A549 (cell line): ENCODE data around the gene ZNRF3. TPM values are rescaled to one million over a fixed set of nuclear protein-coding genes. Genes with fewer than 3 reads are reported as not detected.
"Not testable (repeated sequence)": the region's sequence is repeated elsewhere in the genome, so short reads cannot be mapped to it uniquely, and the experiment has no call there.

Experiments
- ATAC-seq, 2 experiments: fragments of 200-7000 bp in 1 of 2; fragments of >200 bp in 1 of 2; cut with Nextera tagmentation in 1 of 2; cut with Tn5 transposase in 1 of 2; 3 replicates each; pipeline versions ENCODE4 v1.8.0 to v1.9.1; 2018 to 2020; ENCODE audit warnings: mild to moderate bottlenecking in 1 of 2, moderate library complexity in 1 of 2
- CTCF ChIA-PET: fragments of 300-600 bp; sonication (Branson Sonifier 250); formaldehyde crosslinking; extraction: SDS; loops from one replicate; lab custom pipeline; 2021; ENCODE audit warnings: antibody characterized with exemption, inconsistent platforms; lab: Yijun Ruan, JAX
- POLR2A ChIA-PET: fragments of 350-600 bp; formaldehyde crosslinking; extraction: SDS; loops from one replicate; lab custom pipeline; 2021; ENCODE audit warnings: antibody characterized with exemption, inconsistent platforms; lab: Yijun Ruan, JAX
- DNase-seq, 2 experiments: peaks; one replicate each; pipeline versions ENCODE4 v3.0.0 to v3.0.0-alpha.2; 2011 to 2016; ENCODE audit warnings: low read depth in 1 of 2, low spot score in 1 of 2
- FAIRE-seq: peaks from 2 replicates; lab custom pipeline; 2011; peaks lifted over from hg19 to GRCh38; lab: Jason Lieb, UNC
- H3K27ac ChIP-seq, 2 experiments: fragments of >200 bp; sonication (Bioruptor Twin); formaldehyde crosslinking; 3 replicates each; pipeline ENCODE4 v1.5.1; 2016 to 2017
- H3K4me1 ChIP-seq: fragments of >200 bp; sonication (Bioruptor Twin); formaldehyde crosslinking; 3 replicates; pipeline ENCODE4 v1.6.1; 2016
- H3K4me2 ChIP-seq: fragments of >200 bp; sonication (Bioruptor Twin); formaldehyde crosslinking; 3 replicates; pipeline ENCODE4 v1.6.1; 2016
- H3K4me3 ChIP-seq: fragments of >200 bp; sonication (Bioruptor Twin); formaldehyde crosslinking; 3 replicates; pipeline ENCODE4 v1.5.1; 2016
- H3K9me3 ChIP-seq: fragments of >200 bp; sonication (Bioruptor Twin); formaldehyde crosslinking; 3 replicates; pipeline ENCODE4 v1.6.1; 2016
- BHLHE40 ChIP-seq: IDR thresholded peaks from 2 replicates; pipeline ENCODE4 v1.6.1; 2012; ENCODE audit warnings: low read depth, low read length, inconsistent platforms
- CBX8 ChIP-seq: fragments of 200-600 bp; sonication (generic); IDR thresholded peaks from 2 replicates; pipeline ENCODE4 v1.6.1; 2016
- CEBPB ChIP-seq, 2 experiments: fragments of >200 bp in 1 of 2; sonication (Bioruptor Twin) in 1 of 2; formaldehyde crosslinking in 1 of 2; IDR thresholded peaks; 2 replicates each; pipeline ENCODE4 v1.6.1; 2012 to 2016
- EP300 ChIP-seq, 2 experiments: fragments of >200 bp; sonication (Bioruptor Twin); formaldehyde crosslinking; IDR thresholded peaks; 2 replicates in 1 of 2; 3 replicates in 1 of 2; pipeline ENCODE4 v1.6.1; 2016 to 2017
- FOSB ChIP-seq: fragments of 250-450 bp; sonication (Bioruptor Pico); IDR thresholded peaks from 2 replicates; pipeline ENCODE4 v1.5.0; 2020; ENCODE audit warnings: mild to moderate bottlenecking, moderate library complexity
- FOSL2 ChIP-seq, 2 experiments: fragments of 450-650 bp in 1 of 2; fragments of >200 bp in 1 of 2; sonication (Bioruptor Twin) in 1 of 2; formaldehyde crosslinking; IDR thresholded peaks; 2 replicates each; pipeline versions ENCODE4 v1.5.0 to v1.6.1; 2016 to 2020; ENCODE audit warnings: mild to moderate bottlenecking in 1 of 2, moderate library complexity in 1 of 2
- HOXB5 ChIP-seq: fragments of 250-450 bp; sonication (Bioruptor Pico); IDR thresholded peaks from 2 replicates; pipeline ENCODE4 v1.5.0; 2020; ENCODE audit warnings: mild to moderate bottlenecking, moderate library complexity
- JUN ChIP-seq, 2 experiments: fragments of >200 bp; sonication (Bioruptor Twin); formaldehyde crosslinking; IDR thresholded peaks; 2 replicates in 1 of 2; 3 replicates in 1 of 2; pipeline ENCODE4 v1.6.1; 2016 to 2017
- MAFK ChIP-seq: fragments of 450-650 bp; IDR thresholded peaks from 2 replicates; pipeline ENCODE4 v1.6.1; 2014; ENCODE audit not compliant: partially characterized antibody
- MAZ ChIP-seq: fragments of 150-350 bp; IDR thresholded peaks from 2 replicates; pipeline ENCODE4 v1.6.1; 2014; ENCODE audit warnings: antibody characterized with exemption, low read depth, low read length, borderline replicate concordance
- NFE2L2 ChIP-seq: fragments of 150-350 bp; conservative IDR thresholded peaks from 2 replicates; pipeline ENCODE4 v1.6.1; 2014; ENCODE audit warnings: low read length
- POLR2A ChIP-seq: IDR thresholded peaks from 2 replicates; pipeline ENCODE4 v1.6.1; 2012; ENCODE audit warnings: mild to moderate bottlenecking, low read length
- RAD21 ChIP-seq, 2 experiments: fragments of >200 bp in 1 of 2; sonication (Bioruptor Twin) in 1 of 2; formaldehyde crosslinking in 1 of 2; IDR thresholded peaks in 1 of 2; conservative IDR thresholded peaks in 1 of 2; 2 replicates in 1 of 2; 3 replicates in 1 of 2; pipeline ENCODE4 v1.6.1; 2012 to 2018; ENCODE audit warnings: inconsistent platforms in 1 of 2
- RARB ChIP-seq: fragments of 250-450 bp; sonication (Bioruptor Pico); IDR thresholded peaks from 2 replicates; pipeline ENCODE4 v1.8.0; 2021; ENCODE audit warnings: mild to moderate bottlenecking, moderate library complexity
- RNF2 ChIP-seq: fragments of 200-600 bp; sonication (generic); IDR thresholded peaks from 2 replicates; pipeline ENCODE4 v1.6.1; 2016; ENCODE audit warnings: low read depth, mild to moderate bottlenecking, antibody characterized with exemption, moderate library complexity, borderline replicate concordance
- SMC3 ChIP-seq: fragments of >200 bp; sonication (Bioruptor Twin); formaldehyde crosslinking; IDR thresholded peaks from 3 replicates; pipeline ENCODE4 v1.6.1; 2018; ENCODE audit warnings: inconsistent platforms
- TP53 ChIP-seq: fragments of 250-450 bp; sonication (Bioruptor Pico); IDR thresholded peaks from 2 replicates; pipeline ENCODE4 v1.5.0; 2021; ENCODE audit warnings: mild to moderate bottlenecking, moderate library complexity
- ZC3H11A ChIP-seq: fragments of 450-650 bp; IDR thresholded peaks from 2 replicates; pipeline ENCODE4 v1.6.1; 2014; ENCODE audit warnings: antibody characterized with exemption, mild to moderate bottlenecking
- ZFP36 ChIP-seq: fragments of 450-650 bp; IDR thresholded peaks from 2 replicates; pipeline ENCODE4 v1.6.1; 2014; ENCODE audit warnings: borderline replicate concordance; ENCODE audit not compliant: partially characterized antibody
- ZNF302 ChIP-seq: fragments of 250-450 bp; sonication (Bioruptor Pico); IDR thresholded peaks from 2 replicates; pipeline ENCODE4 v1.9.0; 2021; ENCODE audit warnings: inconsistent platforms, mild to moderate bottlenecking, moderate library complexity
- WGBS: methylation state at CpG from one replicate; pipeline ENCODE4 v1.1.6; 2017; ENCODE audit errors: missing lambda C conversion rate; 5-methylcytosine and 5-hydroxymethylcytosine counted together
- polyA plus RNA-seq, 4 experiments: library from polyadenylated mRNA; depleted of rRNA in 3 of 4; stranded (reverse); fragments of >200 nt; fragmentation: RNase III in 1 of 4; extraction: RNeasy Plus Mini Kit Qiagen cat#74134 plus additional on column Dnase treatment in 1 of 4; gene quantifications; 2 replicates in 3 of 4; 3 replicates in 1 of 4; pipeline ENCODE4 v1.2.3, GENCODE V29; 2011 to 2017
- TF ChIP-seq, protein P1 (sequence below): fragments of >200 bp; sonication (Bioruptor Twin); formaldehyde crosslinking; IDR thresholded peaks from 2 replicates; pipeline ENCODE4 v1.6.1; 2016
- TF ChIP-seq, protein P2 (sequence below): fragments of 200-600 bp; sonication (generic); IDR thresholded peaks from 2 replicates; pipeline ENCODE4 v1.6.1; 2016; ENCODE audit warnings: antibody characterized with exemption, mild to moderate bottlenecking, moderate library complexity
- TF ChIP-seq, protein P3 (sequence below): fragments of >200 bp; sonication (Bioruptor Twin); formaldehyde crosslinking; IDR thresholded peaks from 3 replicates; pipeline ENCODE4 v1.6.1; 2016
- TF ChIP-seq, protein P4 (sequence below): fragments of >200 bp; sonication (Bioruptor Twin); formaldehyde crosslinking; IDR thresholded peaks from 3 replicates; pipeline ENCODE4 v1.5.1; 2016
- TF ChIP-seq, protein P5 (sequence below): IDR thresholded peaks from 2 replicates; pipeline ENCODE4 v1.6.1; 2012

The ZNRF3 gene
- polyA plus RNA-seq, 2 of the 4 experiments (the other 2 are of a cell fraction): 4.6 to 6.9 TPM

DNA sequence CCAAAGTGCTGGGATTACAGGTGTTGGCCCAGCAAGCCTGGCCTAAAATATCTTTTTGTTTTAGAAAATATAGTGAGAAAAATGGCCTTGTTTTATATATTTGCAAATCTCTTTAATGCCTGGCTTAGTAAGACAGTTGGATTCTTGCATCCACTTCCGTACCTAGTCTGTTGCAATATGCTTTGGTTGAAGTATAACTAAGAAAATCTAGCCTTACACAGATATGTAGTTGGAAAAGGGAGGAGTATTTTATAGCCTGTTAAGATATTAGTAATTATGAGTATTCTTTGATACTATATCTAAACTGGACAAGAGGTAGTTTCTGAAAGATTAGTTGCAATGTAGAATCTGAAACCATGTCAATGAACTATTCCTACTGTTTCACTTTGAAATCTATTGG lies 65.1 kb downstream of the ZNRF3 start:
- FAIRE-seq (no peak), ATAC-seq (no peak), DNase-seq (no peak)
- TF ChIP-seq CEBPB (IDR thresholded peaks at IDR 0.05): peak; percentile 47 to 49; a peak in 1 of 4 replicates
- no peak for TF ChIP-seq TP53 (CRISPR knock-in tag)
- peaks cover 20% of the 10 kb centered on the region for H3K9me3 ChIP-seq
- ChIA-PET POLR2A (no interaction called here), CTCF (no interaction called here)
- peaks cover 62% of the 10 kb centered on the region for H3K4me1 ChIP-seq
- peak overlapping the region; percentile 82 to 84 for H3K27ac ChIP-seq
- 57% methylated on average over 1 of the region's 1 CpG for WGBS
- no peak overlapping the region for H3K4me3 ChIP-seq
- H3K4me2 ChIP-seq: peak overlapping the region; percentile 61

DNA sequence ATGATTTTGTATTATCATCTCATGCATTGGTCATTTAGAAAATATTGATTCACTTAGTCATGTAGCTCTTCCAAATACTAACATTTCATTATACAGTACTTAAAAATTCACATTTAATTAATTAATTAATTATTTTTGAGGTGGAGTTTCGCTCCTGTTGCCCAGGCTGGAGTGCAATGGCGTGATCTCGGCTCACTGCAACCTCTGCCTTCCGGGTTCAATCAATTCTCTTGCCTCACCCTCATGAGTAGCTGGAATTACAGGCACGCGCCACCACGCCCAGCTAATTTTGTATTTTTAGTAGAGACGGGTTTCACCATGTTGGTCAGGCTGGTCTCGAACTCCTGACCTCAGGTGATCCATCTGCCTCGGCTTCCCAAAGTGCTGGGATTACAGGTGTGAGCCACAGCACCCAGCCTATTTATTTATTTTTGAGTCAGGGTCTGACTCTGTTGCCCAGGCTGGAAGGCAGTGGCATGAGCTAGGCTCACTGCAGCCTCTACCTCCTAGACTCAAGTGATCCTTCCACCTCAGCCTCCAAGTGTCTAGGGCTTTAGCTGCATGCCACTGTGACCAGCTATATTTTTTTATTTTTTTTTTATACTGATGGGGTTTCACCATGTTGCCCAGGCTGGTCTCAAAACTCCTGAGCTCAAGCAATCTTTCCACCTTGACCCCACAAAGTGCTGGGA lies 65.6 kb downstream of the ZNRF3 start:
- DNase-seq, FAIRE-seq, ATAC-seq, H3K4me3 ChIP-seq, POLR2A ChIA-PET: not testable (repeated sequence)
- peak overlapping the region; percentile 82 to 86 for H3K27ac ChIP-seq
- peak overlapping the region; percentile 61 for H3K4me2 ChIP-seq
- 95% methylated on average over 9 of the region's 10 CpGs for WGBS
- CTCF ChIA-PET: interaction anchor here (1.1 kb wide), 1 partner anchor 91 kb away, joined by 5 read pairs; no protein-coding TSS in a partner anchor
- H3K4me1 ChIP-seq: peaks cover 62% of the 10 kb centered on the region
- H3K9me3 ChIP-seq: peaks cover 20% of the 10 kb centered on the region

DNA sequence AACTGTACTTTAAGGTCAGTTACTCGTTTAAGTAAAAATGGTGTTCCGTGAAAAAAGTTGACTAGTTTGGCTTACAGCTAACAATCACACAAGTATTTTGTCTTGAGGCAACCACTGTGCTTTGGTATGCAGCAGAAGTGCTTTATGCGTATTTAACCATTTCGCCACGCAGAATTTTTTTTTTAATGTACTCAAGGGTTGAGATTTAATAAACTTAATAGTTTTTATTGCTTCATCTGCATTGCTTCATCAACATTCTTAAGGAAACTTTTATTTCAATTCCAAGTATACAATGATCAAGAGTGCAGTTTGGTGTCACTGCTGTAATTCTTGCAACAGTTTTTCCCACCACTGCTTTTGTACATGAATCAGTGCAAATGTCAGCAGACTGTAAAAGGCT lies 66.4 kb downstream of the ZNRF3 start:
- FAIRE-seq (no peak), ATAC-seq (no peak), DNase-seq (peak in 1 of 2 experiments; percentile 33)
- peaks cover 20% of the 10 kb centered on the region for H3K9me3 ChIP-seq
- POLR2A ChIA-PET: no interaction called here
- H3K4me2 ChIP-seq: peak overlapping the region; percentile 54
- H3K4me1 ChIP-seq: peaks cover 64% of the 10 kb centered on the region
- 40% methylated on average over 5 of the region's 5 CpGs for WGBS
- TF ChIP-seq, protein P1, sequence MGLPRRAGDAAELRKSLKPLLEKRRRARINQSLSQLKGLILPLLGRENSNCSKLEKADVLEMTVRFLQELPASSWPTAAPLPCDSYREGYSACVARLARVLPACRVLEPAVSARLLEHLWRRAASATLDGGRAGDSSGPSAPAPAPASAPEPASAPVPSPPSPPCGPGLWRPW: peak; percentile 55; the same call in 1 of the 2 replicates
- TF ChIP-seq ZNF302 (CRISPR knock-in tag): no peak
- TF ChIP-seq, protein P2, sequence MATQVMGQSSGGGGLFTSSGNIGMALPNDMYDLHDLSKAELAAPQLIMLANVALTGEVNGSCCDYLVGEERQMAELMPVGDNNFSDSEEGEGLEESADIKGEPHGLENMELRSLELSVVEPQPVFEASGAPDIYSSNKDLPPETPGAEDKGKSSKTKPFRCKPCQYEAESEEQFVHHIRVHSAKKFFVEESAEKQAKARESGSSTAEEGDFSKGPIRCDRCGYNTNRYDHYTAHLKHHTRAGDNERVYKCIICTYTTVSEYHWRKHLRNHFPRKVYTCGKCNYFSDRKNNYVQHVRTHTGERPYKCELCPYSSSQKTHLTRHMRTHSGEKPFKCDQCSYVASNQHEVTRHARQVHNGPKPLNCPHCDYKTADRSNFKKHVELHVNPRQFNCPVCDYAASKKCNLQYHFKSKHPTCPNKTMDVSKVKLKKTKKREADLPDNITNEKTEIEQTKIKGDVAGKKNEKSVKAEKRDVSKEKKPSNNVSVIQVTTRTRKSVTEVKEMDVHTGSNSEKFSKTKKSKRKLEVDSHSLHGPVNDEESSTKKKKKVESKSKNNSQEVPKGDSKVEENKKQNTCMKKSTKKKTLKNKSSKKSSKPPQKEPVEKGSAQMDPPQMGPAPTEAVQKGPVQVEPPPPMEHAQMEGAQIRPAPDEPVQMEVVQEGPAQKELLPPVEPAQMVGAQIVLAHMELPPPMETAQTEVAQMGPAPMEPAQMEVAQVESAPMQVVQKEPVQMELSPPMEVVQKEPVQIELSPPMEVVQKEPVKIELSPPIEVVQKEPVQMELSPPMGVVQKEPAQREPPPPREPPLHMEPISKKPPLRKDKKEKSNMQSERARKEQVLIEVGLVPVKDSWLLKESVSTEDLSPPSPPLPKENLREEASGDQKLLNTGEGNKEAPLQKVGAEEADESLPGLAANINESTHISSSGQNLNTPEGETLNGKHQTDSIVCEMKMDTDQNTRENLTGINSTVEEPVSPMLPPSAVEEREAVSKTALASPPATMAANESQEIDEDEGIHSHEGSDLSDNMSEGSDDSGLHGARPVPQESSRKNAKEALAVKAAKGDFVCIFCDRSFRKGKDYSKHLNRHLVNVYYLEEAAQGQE: no peak
- no peak for TF ChIP-seq RNF2
- no peak for TF ChIP-seq CBX8
- TF ChIP-seq, protein P3, sequence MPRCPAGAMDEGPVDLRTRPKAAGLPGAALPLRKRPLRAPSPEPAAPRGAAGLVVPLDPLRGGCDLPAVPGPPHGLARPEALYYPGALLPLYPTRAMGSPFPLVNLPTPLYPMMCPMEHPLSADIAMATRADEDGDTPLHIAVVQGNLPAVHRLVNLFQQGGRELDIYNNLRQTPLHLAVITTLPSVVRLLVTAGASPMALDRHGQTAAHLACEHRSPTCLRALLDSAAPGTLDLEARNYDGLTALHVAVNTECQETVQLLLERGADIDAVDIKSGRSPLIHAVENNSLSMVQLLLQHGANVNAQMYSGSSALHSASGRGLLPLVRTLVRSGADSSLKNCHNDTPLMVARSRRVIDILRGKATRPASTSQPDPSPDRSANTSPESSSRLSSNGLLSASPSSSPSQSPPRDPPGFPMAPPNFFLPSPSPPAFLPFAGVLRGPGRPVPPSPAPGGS: peak; percentile 49; the same call in 1 of the 3 replicates
- TF ChIP-seq ZFP36: no peak
- TF ChIP-seq NFE2L2: no peak
- no peak for TF ChIP-seq FOSL2 (IDR thresholded peaks at IDR 0.05)
- no peak for TF ChIP-seq FOSL2 (CRISPR knock-in tag; IDR thresholded peaks at IDR 0.05)
- peak in 1 of 2 experiments; percentile 30; a peak in 1 of 5 replicates for TF ChIP-seq RAD21 (conservative IDR thresholded peaks at IDR 0.05 in 1 of 2, IDR thresholded peaks at IDR 0.05 in 1 of 2)
- TF ChIP-seq, protein P4, sequence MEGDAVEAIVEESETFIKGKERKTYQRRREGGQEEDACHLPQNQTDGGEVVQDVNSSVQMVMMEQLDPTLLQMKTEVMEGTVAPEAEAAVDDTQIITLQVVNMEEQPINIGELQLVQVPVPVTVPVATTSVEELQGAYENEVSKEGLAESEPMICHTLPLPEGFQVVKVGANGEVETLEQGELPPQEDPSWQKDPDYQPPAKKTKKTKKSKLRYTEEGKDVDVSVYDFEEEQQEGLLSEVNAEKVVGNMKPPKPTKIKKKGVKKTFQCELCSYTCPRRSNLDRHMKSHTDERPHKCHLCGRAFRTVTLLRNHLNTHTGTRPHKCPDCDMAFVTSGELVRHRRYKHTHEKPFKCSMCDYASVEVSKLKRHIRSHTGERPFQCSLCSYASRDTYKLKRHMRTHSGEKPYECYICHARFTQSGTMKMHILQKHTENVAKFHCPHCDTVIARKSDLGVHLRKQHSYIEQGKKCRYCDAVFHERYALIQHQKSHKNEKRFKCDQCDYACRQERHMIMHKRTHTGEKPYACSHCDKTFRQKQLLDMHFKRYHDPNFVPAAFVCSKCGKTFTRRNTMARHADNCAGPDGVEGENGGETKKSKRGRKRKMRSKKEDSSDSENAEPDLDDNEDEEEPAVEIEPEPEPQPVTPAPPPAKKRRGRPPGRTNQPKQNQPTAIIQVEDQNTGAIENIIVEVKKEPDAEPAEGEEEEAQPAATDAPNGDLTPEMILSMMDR: no peak
- no peak for TF ChIP-seq FOSB (CRISPR knock-in tag)
- peak; percentile 36 to 85; a peak in 3 of 4 replicates for TF ChIP-seq CEBPB (IDR thresholded peaks at IDR 0.05)
- TF ChIP-seq JUN (IDR thresholded peaks at IDR 0.05): peak in 1 of 2 experiments; percentile 27; a peak in 2 of 5 replicates
- TF ChIP-seq MAZ: no peak
- TF ChIP-seq EP300 (IDR thresholded peaks at IDR 0.05): peak; percentile 56 to 75; a peak in 3 of 5 replicates
- no peak for TF ChIP-seq MAFK
- TF ChIP-seq RARB (CRISPR knock-in tag): no peak
- TF ChIP-seq BHLHE40: no peak
- TF ChIP-seq POLR2A: no peak
- peak; percentile 21; the same call in 1 of the 3 replicates for TF ChIP-seq SMC3
- no peak for TF ChIP-seq ZC3H11A
- TF ChIP-seq, protein P5, sequence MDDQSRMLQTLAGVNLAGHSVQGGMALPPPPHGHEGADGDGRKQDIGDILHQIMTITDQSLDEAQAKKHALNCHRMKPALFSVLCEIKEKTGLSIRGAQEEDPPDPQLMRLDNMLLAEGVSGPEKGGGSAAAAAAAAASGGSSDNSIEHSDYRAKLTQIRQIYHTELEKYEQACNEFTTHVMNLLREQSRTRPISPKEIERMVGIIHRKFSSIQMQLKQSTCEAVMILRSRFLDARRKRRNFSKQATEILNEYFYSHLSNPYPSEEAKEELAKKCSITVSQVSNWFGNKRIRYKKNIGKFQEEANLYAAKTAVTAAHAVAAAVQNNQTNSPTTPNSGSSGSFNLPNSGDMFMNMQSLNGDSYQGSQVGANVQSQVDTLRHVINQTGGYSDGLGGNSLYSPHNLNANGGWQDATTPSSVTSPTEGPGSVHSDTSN: no peak
- no peak for TF ChIP-seq HOXB5 (CRISPR knock-in tag)
- TF ChIP-seq, all 56 proteins: peak for 7
- CTCF ChIA-PET: interaction anchor here (1.1 kb wide), 1 partner anchor 91 kb away, joined by 5 read pairs; no protein-coding TSS in a partner anchor
- Histone ChIP-seq H3K4me3 (no peak overlapping the region), H3K27ac (peak overlapping the region; percentile 82 to 86)
